ENCODE data around the gene ABCA6. TPM values are rescaled to one million over a fixed set of nuclear protein-coding genes. Genes with fewer than 3 reads are reported as not detected.
A peak's percentile ranks its signal among the peaks of the same experiment; 100 is the strongest.
"Not testable (repeated sequence)": the region's sequence is repeated elsewhere in the genome, so short reads cannot be mapped to it uniquely, and the experiment has no call there.

Gene ABCA6
- total and polyA plus RNA-seq, 2 of the 13 experiments (the other 11 are each of a cell fraction or from before 2014, with no cell fraction given) = 0.05 to 0.11 TPM

DNA sequence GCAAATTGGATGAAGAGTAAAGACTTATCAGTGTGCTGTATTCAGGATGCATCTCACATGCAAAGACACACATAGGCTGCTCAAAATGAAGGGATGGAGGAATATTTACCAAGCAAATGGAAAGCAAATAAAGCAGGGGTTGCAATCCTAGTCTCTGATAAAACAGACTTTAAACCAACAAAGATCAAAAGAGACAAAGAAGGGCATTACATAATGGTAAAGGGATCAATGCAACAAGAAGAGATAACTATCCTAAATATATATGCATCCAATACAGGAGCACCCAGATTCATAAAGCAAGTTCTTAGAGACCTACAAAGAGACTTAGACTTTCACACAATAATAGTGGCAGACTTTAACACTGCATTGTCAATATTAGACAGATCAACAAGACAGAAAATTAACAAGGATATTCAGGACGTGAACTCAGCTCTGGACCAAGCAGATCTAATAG is 68.9 kb downstream of the ABCA6 start (continued):
- TF ChIP-seq ZNF24 (IDR thresholded peaks at IDR 0.05) (peak; percentile 74; the same call in 1 of the 2 replicates), ZBTB7B (CRISPR knock-in tag; IDR thresholded peaks at IDR 0.05) (peak; percentile 72; the same call in 1 of the 2 replicates), ZSCAN29 (CRISPR knock-in tag; conservative IDR thresholded peaks at IDR 0.05) (peak; percentile 58; the same call in 1 of the 2 replicates), MIER2 (CRISPR knock-in tag; IDR thresholded peaks at IDR 0.05) (0 out of 2 replicates have a peak, but pooled peaks have one; percentile 29), HNF4G (IDR thresholded peaks at IDR 0.05; ENCODE audit: borderline replicate concordance, low read depth, low read length) (0 out of 2 replicates have a peak, but pooled peaks have one; percentile 22), HNF4G (CRISPR knock-in tag; IDR thresholded peaks at IDR 0.05; ENCODE audit: borderline replicate concordance, low read depth) (0 out of 2 replicates have a peak, but pooled peaks have one; percentile 26), ZMYM4 (CRISPR knock-in tag; IDR thresholded peaks at IDR 0.05) (peak; percentile 87), MED13 (CRISPR knock-in tag; IDR thresholded peaks at IDR 0.05) (peak; percentile 79; the same call in 1 of the 2 replicates), ZBTB20 (CRISPR knock-in tag; IDR thresholded peaks at IDR 0.05; ENCODE audit: borderline replicate concordance, low read depth) (peak; percentile 87), PPARG (CRISPR knock-in tag; conservative IDR thresholded peaks at IDR 0.05) (peak; percentile 65), ISL2 (CRISPR knock-in tag; IDR thresholded peaks at IDR 0.05) (peak; percentile 99), ZNF331 (CRISPR knock-in tag; IDR thresholded peaks at IDR 0.05) (peak; percentile 70; the same call in 1 of the 2 replicates), ZNF556 (CRISPR knock-in tag; IDR thresholded peaks at IDR 0.05; ENCODE audit: borderline replicate concordance) (peak; percentile 73; the same call in 1 of the 2 replicates), SATB2 (CRISPR knock-in tag; IDR thresholded peaks at IDR 0.05) (0 out of 2 replicates have a peak, but pooled peaks have one; percentile 28), ONECUT2 (CRISPR knock-in tag; IDR thresholded peaks at IDR 0.05) (peak; percentile 95), FOXK1 (CRISPR knock-in tag; IDR thresholded peaks at IDR 0.05; ENCODE audit: borderline replicate concordance, low read depth) (peak; percentile 60; the same call in 1 of the 2 replicates), PHF21A (CRISPR knock-in tag; IDR thresholded peaks at IDR 0.05) (peak; percentile 67), ATF7 (IDR thresholded peaks at IDR 0.05) (peak; percentile 75), TCF7L2 (IDR thresholded peaks at IDR 0.05; ENCODE audit: low read depth, low read length) (peak; percentile 92), NFKBIZ (CRISPR knock-in tag; IDR thresholded peaks at IDR 0.05) (0 out of 2 replicates have a peak, but pooled peaks have one; percentile 43), HDAC1 (CRISPR knock-in tag; IDR thresholded peaks at IDR 0.05) (peak; percentile 52), ZNF670 (CRISPR knock-in tag; IDR thresholded peaks at IDR 0.05; ENCODE audit: borderline replicate concordance) (peak; percentile 71; the same call in 1 of the 2 replicates), EP300 (IDR thresholded peaks at IDR 0.05; ENCODE audit: low read depth in 2 of 2, low read length in 2 of 2) (peak in 1 of 2 experiments; percentile 87; a peak in 2 of 4 replicates), EP300 (CRISPR knock-in tag; IDR thresholded peaks at IDR 0.05; ENCODE audit: borderline replicate concordance) (peak; percentile 78)
- TF ChIP-seq, protein P1, sequence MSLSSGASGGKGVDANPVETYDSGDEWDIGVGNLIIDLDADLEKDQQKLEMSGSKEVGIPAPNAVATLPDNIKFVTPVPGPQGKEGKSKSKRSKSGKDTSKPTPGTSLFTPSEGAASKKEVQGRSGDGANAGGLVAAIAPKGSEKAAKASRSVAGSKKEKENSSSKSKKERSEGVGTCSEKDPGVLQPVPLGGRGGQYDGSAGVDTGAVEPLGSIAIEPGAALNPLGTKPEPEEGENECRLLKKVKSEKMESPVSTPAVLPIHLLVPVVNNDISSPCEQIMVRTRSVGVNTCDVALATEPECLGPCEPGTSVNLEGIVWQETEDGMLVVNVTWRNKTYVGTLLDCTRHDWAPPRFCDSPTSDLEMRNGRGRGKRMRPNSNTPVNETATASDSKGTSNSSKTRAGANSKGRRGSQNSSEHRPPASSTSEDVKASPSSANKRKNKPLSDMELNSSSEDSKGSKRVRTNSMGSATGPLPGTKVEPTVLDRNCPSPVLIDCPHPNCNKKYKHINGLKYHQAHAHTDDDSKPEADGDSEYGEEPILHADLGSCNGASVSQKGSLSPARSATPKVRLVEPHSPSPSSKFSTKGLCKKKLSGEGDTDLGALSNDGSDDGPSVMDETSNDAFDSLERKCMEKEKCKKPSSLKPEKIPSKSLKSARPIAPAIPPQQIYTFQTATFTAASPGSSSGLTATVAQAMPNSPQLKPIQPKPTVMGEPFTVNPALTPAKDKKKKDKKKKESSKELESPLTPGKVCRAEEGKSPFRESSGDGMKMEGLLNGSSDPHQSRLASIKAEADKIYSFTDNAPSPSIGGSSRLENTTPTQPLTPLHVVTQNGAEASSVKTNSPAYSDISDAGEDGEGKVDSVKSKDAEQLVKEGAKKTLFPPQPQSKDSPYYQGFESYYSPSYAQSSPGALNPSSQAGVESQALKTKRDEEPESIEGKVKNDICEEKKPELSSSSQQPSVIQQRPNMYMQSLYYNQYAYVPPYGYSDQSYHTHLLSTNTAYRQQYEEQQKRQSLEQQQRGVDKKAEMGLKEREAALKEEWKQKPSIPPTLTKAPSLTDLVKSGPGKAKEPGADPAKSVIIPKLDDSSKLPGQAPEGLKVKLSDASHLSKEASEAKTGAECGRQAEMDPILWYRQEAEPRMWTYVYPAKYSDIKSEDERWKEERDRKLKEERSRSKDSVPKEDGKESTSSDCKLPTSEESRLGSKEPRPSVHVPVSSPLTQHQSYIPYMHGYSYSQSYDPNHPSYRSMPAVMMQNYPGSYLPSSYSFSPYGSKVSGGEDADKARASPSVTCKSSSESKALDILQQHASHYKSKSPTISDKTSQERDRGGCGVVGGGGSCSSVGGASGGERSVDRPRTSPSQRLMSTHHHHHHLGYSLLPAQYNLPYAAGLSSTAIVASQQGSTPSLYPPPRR (CRISPR knock-in tag; IDR thresholded peaks at IDR 0.05; ENCODE audit: borderline replicate concordance) = peak; percentile 95
- TF ChIP-seq ATF7 (CRISPR knock-in tag; IDR thresholded peaks at IDR 0.05) = not testable (repeated sequence)

Data from HepG2 (cell line).